Ramos (cell line): ENCODE data around the gene TWNK.

Experiments
- in situ Hi-C: fragments of 300-500 bp; cut with MboI; formaldehyde crosslinking; loops from one replicate; pipeline ENCODE4 v1.14.3; 2022; ENCODE audit warnings: low sequenced_read_pairs; ENCODE audit not compliant: unreplicated experiment

The TWNK gene

GRCh38 chr10:101007915-101008822 lies 20.8 kb downstream of the TWNK start:
- in situ Hi-C loops, result no loop called here

DNA sequence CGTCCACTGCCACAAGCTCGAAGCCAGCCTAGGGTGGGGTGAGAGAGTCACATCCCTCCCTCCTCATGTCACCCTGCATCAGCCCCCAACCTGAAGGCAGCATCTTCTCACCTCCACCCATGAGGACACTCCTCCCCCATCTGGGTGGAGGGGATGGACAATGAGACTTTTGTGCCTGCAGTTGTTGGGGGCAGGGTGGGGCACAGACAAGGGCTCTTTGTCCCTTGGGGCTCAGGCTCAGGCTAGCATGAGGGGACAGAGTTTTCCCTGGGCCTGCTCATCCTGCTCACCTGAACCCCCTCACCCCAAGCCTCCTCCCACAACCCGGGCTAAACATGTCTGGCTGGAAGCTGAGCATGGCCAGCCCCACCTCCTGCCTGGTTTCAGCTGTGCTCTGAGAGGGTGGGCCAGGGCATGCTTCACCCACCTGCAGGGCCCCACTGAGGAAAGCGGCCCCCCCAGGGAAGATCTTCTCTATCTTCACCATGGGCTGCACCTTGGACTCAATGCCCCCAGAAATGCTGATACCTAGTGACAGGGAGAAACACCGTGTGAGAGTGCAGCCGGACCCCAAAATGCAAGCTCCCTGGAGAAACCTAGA lies 21.6 kb downstream of the TWNK start:
- in situ Hi-C loops, result no loop called here

DNA sequence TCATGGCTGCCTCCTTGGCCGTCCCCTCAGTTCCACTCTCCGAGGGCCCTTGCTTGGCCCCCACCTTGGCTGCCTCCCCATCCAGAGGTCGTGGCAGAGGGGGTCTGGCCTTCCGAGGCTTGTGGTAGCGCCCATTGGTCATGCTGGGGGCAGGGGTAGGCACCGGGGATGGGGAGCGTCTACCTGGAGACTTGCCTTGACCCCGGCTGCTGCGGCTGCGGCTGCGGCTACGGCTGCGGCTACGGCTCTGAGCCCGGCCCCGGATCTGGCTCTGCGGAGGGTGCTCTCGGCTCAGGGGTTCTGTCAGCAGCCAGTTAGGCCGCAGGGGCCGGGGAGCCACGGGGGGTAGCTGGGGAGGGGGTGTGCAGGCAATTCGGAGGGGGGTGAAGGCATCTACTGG lies 23.0 kb downstream of the TWNK start:
- in situ Hi-C loops, result no loop called here

DNA sequence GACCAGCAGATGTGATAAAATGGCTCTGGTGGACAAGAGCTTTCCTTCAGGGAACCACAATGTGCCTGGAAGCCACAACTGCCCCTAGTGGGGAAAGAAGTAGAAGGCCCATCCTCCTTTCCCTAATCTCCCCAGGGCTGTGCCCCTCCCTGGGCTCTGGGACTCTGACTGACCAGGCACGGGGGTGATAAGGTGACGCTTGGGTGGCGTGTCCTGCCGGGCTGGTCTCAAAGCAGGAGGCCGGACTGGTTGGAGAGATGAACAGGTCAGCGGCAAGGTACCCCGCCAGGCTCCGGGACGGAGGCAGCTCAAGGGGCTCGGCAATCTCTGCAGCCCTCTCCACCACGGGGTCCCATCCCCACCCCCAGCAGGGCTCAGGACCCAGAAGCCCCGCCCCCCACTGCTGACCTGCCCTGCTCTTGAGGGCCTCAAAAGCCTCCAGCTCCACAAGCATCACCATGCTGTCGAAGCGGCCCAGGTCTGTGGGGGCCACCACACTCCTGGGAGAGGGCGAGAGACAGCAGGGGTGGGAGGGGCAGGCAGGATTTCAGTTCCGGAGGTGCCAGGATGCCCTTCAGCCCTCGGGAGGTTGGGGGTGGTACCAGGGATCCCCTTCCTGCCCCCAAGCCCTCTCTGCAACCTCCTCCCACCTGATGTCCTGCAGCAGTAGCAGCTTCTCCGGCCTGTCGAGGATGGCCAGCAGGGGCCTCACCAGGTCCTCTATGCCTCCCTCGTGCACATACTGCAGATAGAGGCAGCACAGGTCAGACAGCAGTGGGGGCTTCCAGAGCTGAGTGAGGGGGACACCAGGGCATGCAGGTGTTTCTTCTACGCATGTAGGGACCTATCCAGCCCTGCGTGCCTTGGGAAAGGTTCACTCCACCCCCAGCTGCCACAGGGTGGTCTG lies 24.4 kb downstream of the TWNK start:
- in situ Hi-C loops, result no loop called here

DNA sequence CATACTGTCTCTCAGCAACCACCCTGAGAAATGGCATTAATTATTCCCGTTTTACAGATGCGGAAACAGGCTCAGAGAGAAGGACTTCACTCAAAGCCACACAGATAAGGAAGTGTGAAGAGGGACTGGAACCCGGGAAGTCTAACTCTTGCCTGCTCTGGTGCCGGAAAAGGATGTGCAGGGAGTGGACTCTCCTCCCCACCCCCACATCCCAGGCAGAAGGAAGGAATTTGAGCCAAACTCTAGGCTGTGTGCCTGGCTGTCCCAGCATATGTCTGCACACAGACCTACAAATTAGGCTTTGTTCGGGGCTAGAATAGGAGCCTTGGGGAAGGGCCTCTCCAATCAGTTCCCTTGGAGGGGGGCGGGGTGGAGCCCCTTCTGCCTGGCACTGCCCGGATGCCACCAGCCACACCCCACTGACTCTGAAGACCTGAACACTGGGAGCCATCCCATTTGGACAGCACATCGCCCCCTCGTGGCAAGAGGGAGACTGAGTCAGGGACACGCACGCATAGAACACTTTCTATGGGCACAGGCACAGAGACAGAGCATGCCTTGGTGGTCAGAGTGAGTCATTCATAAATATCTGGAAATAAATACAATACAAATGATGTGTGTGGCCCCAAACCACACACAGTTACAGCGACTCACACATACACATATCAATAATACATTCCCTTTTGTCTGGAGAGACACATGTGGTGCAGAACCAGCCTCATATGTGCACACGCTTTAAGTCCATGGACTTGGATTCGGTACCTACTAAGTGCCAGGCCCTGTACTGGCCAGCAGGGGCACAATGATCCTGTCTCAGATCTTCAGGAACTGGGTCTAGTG lies 25.4 kb downstream of the TWNK start:
- in situ Hi-C loops, result no loop called here

DNA sequence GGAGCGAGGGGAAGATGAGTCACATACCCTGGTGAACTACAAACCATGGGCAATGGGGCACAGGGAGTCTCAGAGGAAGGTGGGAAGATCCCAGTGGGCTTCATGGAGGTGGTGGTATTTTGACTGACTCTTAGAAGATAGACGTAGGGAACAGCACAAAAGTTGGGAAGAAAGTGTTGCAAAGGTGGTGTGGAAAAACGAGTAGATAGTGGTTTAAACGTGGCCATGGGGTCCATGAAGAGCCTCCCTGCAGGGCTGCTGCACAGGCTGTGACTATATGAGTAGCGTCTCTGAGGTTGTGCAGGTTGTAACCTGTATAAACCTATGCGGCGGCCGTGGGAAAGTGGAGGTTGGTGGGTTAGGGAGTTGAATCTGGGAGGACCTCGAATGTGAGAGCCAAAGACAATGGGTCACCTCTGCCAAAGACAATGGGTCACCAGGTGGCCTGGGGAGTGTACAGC lies 26.1 kb downstream of the TWNK start:
- in situ Hi-C loops, result no loop called here

DNA sequence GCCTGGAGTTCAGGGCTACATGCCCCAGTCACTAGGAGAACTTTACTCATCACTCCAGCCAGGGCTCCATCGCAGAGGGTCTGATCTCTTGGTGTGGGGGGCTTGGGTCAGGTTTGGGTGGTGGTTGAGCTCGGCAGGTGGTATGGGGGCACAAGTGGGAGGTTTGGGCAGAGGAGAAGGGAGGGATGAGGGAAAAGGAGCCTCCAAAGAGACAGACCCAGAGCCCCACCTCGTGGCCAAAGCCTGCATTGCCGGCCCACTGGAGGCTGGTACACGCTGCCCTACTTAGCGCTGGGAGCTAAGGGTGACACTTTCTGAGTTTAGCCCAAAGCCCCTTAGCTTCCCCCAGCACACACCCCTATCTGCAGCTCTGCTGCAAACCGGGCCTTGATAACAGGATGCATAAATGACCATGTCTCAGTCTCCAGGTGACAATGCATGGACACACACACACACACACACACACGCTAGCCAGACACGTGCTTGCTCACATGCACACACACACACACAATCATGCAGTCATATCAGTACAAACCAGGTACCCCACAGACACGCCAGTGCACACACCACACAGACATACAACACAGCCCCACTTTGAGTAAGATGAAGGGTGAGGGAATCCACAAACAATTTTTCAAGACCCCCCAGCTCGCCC lies 27.0 kb downstream of the TWNK start:
- in situ Hi-C loops, result no loop called here

DNA sequence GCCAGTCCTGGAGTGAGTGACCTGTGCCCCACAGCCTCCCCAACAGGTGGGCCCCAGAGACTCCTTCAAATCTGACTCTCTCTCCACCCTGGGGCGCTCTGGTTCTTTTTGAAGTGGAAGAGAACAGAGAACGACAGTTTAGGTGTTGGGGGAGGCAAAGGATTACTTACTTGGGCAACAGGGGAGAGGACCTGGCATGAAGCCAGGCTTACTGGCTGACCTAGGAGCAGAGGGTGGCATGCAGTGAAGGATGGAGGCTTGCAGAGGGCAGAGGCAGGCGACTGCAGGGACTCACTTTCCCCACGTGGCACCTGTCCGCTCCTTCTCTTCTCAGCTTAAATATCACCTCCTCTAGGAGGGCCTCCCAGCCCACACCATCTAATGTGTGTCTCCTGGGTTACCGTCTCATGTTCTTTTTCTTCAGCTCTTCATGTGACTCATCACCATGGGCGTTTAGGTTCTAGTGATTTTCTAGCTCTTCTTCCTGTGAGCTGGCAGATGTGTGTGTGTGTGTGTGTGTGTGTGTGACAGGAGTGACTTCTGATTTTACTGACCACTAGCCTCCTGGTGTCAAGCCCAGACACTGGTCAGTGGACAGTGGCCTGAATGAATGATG lies 27.7 kb downstream of the TWNK start:
- in situ Hi-C loops, result no loop called here

DNA sequence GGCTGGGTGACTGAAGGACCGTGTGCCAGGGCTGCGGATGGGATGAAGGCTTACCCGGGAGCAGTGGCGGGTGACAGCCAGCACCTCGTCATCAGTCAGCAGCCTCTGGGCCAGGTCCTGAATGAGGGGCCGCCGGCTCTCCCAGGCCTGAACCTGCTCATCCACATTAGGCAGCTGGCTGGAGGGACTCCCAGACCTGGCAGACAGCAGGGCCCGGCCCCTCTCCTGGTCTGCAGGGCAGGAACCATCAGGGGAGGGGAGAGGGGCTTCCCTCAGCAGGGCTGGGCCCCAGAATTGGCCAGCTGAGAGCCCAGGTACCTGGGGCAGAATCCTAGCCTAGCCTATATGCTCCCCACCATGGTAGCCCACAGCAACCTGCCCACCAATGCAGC lies 28.2 kb downstream of the TWNK start:
- in situ Hi-C loops, result no loop called here

- in situ Hi-C loops, result no loop called here
Measured at GRCh38 chr10:101016814-101017213, 29.5 kb downstream of the TWNK start.

DNA sequence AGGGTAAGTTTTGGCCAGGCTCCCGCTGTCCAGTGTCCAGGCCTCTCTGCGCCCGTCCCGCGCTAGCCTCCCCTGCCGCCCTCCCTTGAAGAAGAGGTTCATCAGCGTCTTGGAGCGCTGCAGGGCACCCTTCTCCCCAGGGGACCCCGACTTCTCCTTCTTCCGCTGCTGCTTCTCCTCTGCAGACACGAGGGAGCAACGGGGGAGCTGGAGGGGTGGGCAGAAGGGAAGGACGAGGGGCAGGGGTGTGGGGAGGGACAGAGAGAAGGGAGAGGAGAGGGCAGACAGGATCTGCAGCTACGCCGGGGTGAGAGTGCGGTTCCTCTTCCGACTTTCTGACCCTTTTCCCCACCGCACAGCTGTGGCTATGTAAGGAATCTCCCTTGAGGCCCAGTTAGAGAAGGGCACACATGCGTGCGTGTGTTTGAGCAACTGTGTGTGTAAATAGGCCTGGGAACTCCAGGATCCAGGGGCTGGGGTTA lies 30.8 kb downstream of the TWNK start:
- in situ Hi-C loops, result no loop called here

DNA sequence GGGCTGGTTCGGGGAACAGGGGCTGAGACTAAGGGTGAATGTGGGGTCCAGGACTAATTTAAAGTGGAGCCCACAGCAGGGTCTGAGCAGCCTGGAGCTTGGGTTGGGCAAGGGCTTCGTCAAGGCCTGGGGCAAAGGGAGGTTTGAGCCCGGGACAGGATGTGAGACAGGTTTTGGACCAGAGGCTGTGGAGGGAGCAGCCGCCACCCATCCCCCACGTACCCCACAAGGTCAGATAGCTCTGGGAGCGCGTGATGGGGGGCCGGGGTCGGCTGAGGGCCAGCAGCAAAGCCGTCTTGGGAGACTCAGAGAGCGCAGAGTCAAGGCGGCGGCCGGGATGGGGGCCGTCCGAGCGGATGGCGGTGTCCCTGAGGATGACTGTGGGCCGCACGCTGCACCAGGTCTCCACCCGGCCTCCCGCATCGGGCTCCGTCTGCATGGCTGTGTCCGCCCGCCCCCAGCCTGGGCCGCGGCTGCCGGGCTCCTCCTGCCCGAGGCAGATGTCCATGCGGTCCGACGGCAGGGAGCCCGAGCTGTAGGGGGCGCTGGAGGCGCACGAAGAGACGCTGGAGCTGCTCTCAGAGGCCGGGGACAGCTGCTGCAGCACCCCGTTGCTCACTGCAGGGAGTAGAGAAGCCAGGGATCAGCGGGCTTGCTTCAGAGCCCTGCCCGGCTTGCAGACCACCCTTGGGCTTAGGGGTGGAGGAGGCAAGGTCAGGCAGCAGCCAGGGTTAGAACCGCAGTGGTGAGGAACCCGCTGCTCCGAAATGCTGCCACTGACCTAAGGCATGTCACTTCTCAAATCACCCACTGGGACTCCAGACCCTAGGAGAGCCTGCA lies 31.5 kb downstream of the TWNK start:
- in situ Hi-C loops, result no loop called here

- in situ Hi-C loops, result no loop called here
Measured at GRCh38 chr10:101019440-101019703, 32.0 kb downstream of the TWNK start.

- in situ Hi-C loops, result no loop called here
Measured at GRCh38 chr10:101020427-101021075, 33.2 kb downstream of the TWNK start.

DNA sequence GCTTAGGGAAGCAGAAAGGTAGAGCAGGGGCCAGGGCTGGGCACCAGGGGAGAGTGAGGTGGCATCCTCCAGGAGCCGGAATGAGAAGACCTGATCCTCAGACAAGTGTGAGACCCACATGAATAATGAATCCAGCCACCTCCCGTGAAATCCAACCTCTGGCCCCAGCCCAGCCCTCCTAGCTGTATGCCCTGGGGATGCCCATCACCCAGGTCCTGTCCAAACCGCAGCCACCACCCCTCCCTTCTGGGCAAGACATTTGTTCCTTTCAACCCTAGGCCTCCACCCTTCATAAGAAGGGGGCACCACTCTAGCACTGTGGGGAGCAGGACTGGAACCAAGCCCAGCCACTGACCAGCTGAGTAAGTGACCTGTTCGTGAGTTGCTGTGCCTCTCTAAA lies 33.9 kb downstream of the TWNK start:
- in situ Hi-C loops, result no loop called here

GRCh38 chr10:101021692-101022251 lies 34.4 kb downstream of the TWNK start:
- in situ Hi-C loops, result no loop called here

DNA sequence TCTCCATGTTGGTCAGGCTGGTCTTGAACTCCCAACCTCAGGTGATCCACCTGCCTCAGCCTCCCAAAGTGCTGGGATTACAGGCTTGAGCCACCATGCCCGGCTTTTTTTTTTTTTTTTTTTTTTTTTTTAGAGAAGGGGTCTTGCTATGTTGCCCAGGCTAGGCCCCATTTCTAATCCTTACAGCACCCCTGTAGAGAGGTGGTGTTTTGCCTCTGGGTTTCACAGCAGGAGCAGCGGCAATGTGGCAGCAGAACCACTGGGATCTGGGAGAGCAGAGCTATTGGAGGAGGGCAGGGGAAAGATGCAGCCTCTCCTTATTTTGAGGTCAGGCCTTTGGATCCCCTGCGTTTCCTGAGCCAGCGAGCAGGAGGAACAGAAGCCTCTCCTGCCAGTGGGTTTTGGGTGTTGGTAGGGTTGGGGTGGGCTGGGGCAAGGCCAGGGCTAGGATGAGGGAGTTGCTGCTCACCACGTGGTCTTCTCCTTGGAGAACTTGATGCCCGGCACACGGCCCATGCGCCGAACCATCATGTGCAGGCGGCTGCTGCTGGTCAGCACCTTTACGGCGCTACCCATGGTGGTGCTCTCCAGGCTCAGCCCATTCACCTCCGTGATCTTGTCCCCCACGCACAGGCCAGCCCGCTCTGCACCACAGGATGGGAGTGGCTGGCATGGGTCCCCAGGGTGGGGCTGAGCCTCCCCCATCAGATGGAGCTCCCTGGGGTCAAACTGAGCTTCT lies 35.8 kb downstream of the TWNK start:
- in situ Hi-C loops, result no loop called here
